ENCODE measurements around the gene IRAK3.
"Not testable (repeated sequence)": the region's sequence is repeated elsewhere in the genome, so short reads cannot be mapped to it uniquely, and the experiment has no call there.

IRAK3 gene

DNA sequence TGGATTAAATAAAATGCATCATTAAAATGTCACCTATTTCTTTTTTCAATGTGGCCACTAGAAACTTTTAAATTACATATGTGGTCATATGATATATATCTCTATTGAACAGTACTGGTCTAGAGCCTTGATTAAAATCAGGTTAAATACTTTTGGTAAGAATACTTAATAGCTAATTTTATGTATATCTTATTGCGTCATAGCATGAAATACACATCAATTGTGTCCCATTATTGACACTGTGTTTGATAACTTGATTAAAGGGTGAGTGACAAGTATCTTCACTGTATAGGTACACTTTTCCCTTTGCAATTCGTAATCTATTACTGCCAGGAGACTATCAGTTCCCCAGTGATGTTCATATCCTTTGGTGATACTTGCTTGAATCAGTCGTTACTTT is 108.9 kb downstream of the IRAK3 start:
- H3K27me3 ChIP-seq (replicated peaks; ENCODE audit: control insufficient read depth, insufficient read depth, low read length) = no peaks in the 10 kb centered on the region
- no peaks in the 10 kb centered on the region for H3K36me3 ChIP-seq (ENCODE audit: control insufficient read depth, insufficient read depth, low read length)
- TF ChIP-seq, protein P1, sequence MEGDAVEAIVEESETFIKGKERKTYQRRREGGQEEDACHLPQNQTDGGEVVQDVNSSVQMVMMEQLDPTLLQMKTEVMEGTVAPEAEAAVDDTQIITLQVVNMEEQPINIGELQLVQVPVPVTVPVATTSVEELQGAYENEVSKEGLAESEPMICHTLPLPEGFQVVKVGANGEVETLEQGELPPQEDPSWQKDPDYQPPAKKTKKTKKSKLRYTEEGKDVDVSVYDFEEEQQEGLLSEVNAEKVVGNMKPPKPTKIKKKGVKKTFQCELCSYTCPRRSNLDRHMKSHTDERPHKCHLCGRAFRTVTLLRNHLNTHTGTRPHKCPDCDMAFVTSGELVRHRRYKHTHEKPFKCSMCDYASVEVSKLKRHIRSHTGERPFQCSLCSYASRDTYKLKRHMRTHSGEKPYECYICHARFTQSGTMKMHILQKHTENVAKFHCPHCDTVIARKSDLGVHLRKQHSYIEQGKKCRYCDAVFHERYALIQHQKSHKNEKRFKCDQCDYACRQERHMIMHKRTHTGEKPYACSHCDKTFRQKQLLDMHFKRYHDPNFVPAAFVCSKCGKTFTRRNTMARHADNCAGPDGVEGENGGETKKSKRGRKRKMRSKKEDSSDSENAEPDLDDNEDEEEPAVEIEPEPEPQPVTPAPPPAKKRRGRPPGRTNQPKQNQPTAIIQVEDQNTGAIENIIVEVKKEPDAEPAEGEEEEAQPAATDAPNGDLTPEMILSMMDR (IDR thresholded peaks at IDR 0.05; ENCODE audit: insufficient read depth, low read length, poor library complexity, severe bottlenecking) = no peak
- DNase-seq (ENCODE audit: extremely low read depth, insufficient read length) = no peak
- no peak overlapping the region for H3K4me3 ChIP-seq (replicated peaks; ENCODE audit: low read depth, low read length)

DNA sequence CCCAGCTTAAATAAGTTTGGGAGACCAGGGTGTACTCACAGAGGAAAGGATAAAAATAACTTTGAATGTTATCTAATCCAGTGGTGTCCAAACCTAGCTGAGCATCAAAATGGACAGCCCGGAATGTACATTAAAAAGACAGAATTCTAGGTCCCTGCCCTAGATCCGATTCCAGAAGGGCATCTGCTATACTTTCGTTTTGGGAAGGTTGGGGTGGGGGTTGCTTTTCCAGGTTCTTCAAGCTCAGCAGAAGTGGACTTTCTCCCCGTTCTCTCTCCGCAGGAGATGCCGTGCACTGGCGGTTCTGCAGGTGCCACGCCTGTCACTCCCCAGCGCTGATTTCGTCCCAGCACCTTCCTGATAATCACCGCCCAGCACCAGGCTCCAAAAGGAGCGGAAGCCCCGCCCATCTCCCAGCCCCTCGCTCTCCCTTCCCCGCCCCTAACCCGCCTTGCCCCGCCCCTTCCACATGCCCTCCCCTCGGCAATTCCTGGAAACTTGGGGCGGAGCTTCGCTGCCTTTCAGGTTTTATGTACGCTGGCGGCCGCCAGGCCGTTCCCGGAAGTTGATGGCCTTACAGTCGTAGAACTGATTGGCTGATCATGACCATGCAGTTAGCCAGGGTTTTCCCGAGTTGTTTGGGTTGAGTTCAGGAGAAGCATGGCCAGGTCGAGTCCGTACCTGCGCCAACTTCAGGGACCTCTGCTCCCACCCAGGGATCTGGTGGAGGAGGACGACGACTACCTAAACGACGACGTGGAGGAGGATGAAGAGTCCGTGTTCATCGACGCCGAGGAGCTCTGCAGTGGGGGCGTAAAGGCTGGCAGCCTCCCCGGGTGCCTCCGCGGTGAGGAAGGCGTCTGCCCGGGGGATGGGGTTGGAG is 113.2 kb downstream of the IRAK3 start, which contains the start of gene HELB:
HELB (plus strand) TSS at position 550 of the 883 bp plus-strand sequence; CDS start at position 661, 111 bp downstream.
- Histone ChIP-seq H3K36me3 (ENCODE audit: control insufficient read depth, insufficient read depth, low read length) (no peaks in the 10 kb centered on the region), H3K27me3 (replicated peaks; ENCODE audit: control insufficient read depth, insufficient read depth, low read length) (no peaks in the 10 kb centered on the region), H3K4me3 (replicated peaks; ENCODE audit: low read depth, low read length) (peak within 1 kb of the TSS; percentile 80)
- DNase-seq (ENCODE audit: extremely low read depth, insufficient read length) = peak; percentile 90
- TF ChIP-seq, protein P1 (IDR thresholded peaks at IDR 0.05; ENCODE audit: insufficient read depth, low read length, poor library complexity, severe bottlenecking) = no peak

DNA sequence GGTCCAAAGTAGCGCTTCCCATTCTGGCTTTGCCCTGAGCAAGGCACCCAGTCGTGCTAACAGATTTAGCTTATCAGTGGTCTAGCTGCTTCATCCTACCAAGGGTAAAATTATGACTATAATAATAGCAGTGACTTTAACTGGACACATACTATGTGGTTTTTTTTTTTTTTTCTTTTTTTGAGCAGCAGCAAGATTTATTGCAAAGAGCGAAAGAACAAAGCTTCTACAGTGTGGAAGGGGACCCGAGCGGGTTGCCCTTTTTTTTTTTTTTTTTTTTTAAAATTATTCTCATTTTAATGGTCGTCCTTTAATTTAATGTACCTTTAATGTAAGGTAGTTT is 113.8 kb downstream of the IRAK3 start:
- TF ChIP-seq, protein P1 (IDR thresholded peaks at IDR 0.05; ENCODE audit: insufficient read depth, low read length, poor library complexity, severe bottlenecking) = no peak
- Histone ChIP-seq H3K4me3 (replicated peaks; ENCODE audit: low read depth, low read length) (peak overlapping the region; percentile 80), H3K36me3 (ENCODE audit: control insufficient read depth, insufficient read depth, low read length) (no peaks in the 10 kb centered on the region; the same call in 1 of the 2 replicates), H3K27me3 (replicated peaks; ENCODE audit: control insufficient read depth, insufficient read depth, low read length) (no peaks in the 10 kb centered on the region)
- no peak for DNase-seq (ENCODE audit: extremely low read depth, insufficient read length)

DNA sequence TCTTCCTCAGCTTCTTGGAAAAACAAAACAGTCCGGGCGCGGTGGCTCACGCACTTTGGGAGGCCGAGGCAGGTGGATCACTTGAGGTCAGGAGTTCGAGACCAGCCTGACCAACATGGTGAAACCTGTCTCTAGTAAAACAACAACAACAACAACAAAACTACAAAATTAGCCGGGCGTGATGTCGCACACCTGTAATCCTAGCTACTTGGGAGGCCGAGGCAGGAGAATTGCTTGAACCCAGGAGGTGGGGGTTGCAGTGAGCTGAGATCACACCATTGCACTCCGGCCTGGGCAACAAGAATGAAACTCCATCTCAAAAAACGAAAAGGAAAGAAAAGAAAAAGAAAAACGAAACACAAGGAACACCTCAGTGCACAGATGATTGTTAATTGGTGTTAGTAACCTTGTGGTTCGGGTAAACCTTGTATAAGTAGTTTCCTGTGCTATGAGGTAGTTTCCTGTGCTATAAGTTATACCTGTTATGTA is 114.3 kb downstream of the IRAK3 start:
- peak overlapping the region; percentile 80 for H3K4me3 ChIP-seq (replicated peaks; ENCODE audit: low read depth, low read length)
- peak; percentile 48 for DNase-seq (ENCODE audit: extremely low read depth, insufficient read length)
- not testable (repeated sequence) for H3K27me3 ChIP-seq (replicated peaks; ENCODE audit: control insufficient read depth, insufficient read depth, low read length); H3K36me3 ChIP-seq (ENCODE audit: control insufficient read depth, insufficient read depth, low read length)
